Measurements from ENCODE around the gene MCC.

- TF ChIP-seq EZH2 (IDR thresholded peaks at IDR 0.05; ENCODE audit: borderline replicate concordance, low read depth, low read length, poor library complexity, severe bottlenecking), result no peak
- TF ChIP-seq, protein P1, sequence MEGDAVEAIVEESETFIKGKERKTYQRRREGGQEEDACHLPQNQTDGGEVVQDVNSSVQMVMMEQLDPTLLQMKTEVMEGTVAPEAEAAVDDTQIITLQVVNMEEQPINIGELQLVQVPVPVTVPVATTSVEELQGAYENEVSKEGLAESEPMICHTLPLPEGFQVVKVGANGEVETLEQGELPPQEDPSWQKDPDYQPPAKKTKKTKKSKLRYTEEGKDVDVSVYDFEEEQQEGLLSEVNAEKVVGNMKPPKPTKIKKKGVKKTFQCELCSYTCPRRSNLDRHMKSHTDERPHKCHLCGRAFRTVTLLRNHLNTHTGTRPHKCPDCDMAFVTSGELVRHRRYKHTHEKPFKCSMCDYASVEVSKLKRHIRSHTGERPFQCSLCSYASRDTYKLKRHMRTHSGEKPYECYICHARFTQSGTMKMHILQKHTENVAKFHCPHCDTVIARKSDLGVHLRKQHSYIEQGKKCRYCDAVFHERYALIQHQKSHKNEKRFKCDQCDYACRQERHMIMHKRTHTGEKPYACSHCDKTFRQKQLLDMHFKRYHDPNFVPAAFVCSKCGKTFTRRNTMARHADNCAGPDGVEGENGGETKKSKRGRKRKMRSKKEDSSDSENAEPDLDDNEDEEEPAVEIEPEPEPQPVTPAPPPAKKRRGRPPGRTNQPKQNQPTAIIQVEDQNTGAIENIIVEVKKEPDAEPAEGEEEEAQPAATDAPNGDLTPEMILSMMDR (conservative IDR thresholded peaks at IDR 0.05; ENCODE audit: low read depth, low read length), result no peak
Measured at GRCh38 chr5:113448252-113448651, 40.0 kb downstream of the MCC start.

All from A673 (cell line).